A549 (cell line): ENCODE data around the gene ATP5PB. TPM values are rescaled to one million over a fixed set of nuclear protein-coding genes. Genes with fewer than 3 reads are reported as not detected.

Source experiments
- ATAC-seq, 2 experiments: fragments of 200-7000 bp in 1 of 2; fragments of >200 bp in 1 of 2; cut with Nextera tagmentation in 1 of 2; cut with Tn5 transposase in 1 of 2; 3 replicates each; pipeline versions ENCODE4 v1.8.0 to v1.9.1; 2018 to 2020; ENCODE audit warnings: mild to moderate bottlenecking in 1 of 2, moderate library complexity in 1 of 2
- CTCF ChIA-PET: fragments of 300-600 bp; sonication (Branson Sonifier 250); formaldehyde crosslinking; extraction: SDS; loops from one replicate; lab custom pipeline; 2021; ENCODE audit warnings: antibody characterized with exemption, inconsistent platforms; lab: Yijun Ruan, JAX
- POLR2A ChIA-PET: fragments of 350-600 bp; formaldehyde crosslinking; extraction: SDS; loops from one replicate; lab custom pipeline; 2021; ENCODE audit warnings: antibody characterized with exemption, inconsistent platforms; lab: Yijun Ruan, JAX
- DNase-seq, 2 experiments: peaks; one replicate each; pipeline versions ENCODE4 v3.0.0 to v3.0.0-alpha.2; 2011 to 2016; ENCODE audit warnings: low read depth in 1 of 2, low spot score in 1 of 2
- FAIRE-seq: peaks from 2 replicates; lab custom pipeline; 2011; peaks lifted over from hg19 to GRCh38; lab: Jason Lieb, UNC
- H3K27ac ChIP-seq, 2 experiments: fragments of >200 bp; sonication (Bioruptor Twin); formaldehyde crosslinking; 3 replicates each; pipeline ENCODE4 v1.5.1; 2016 to 2017
- H3K4me1 ChIP-seq: fragments of >200 bp; sonication (Bioruptor Twin); formaldehyde crosslinking; 3 replicates; pipeline ENCODE4 v1.6.1; 2016
- H3K4me2 ChIP-seq: fragments of >200 bp; sonication (Bioruptor Twin); formaldehyde crosslinking; 3 replicates; pipeline ENCODE4 v1.6.1; 2016
- H3K4me3 ChIP-seq: fragments of >200 bp; sonication (Bioruptor Twin); formaldehyde crosslinking; 3 replicates; pipeline ENCODE4 v1.5.1; 2016
- H3K9me3 ChIP-seq: fragments of >200 bp; sonication (Bioruptor Twin); formaldehyde crosslinking; 3 replicates; pipeline ENCODE4 v1.6.1; 2016
- CBX2 ChIP-seq: fragments of 200-600 bp; sonication (generic); IDR thresholded peaks from 2 replicates; pipeline ENCODE4 v1.6.1; 2016; ENCODE audit warnings: low read depth, mild to moderate bottlenecking, borderline replicate concordance
- CHD4 ChIP-seq: fragments of 200-600 bp; sonication (generic); IDR thresholded peaks from 2 replicates; pipeline ENCODE4 v1.6.1; 2016; ENCODE audit warnings: antibody characterized with exemption, mild to moderate bottlenecking, borderline replicate concordance
- EHF ChIP-seq: fragments of 250-450 bp; sonication (Bioruptor Pico); IDR thresholded peaks from 2 replicates; pipeline ENCODE4 v1.5.0; 2020; ENCODE audit warnings: mild to moderate bottlenecking
- EHMT2 ChIP-seq: fragments of 200-600 bp; sonication (generic); IDR thresholded peaks from 2 replicates; pipeline ENCODE4 v1.6.1; 2016; ENCODE audit warnings: antibody characterized with exemption, low read depth, mild to moderate bottlenecking, moderate library complexity
- EP300 ChIP-seq, 2 experiments: fragments of >200 bp; sonication (Bioruptor Twin); formaldehyde crosslinking; IDR thresholded peaks; 2 replicates in 1 of 2; 3 replicates in 1 of 2; pipeline ENCODE4 v1.6.1; 2016 to 2017
- FOSL2 ChIP-seq, 2 experiments: fragments of 450-650 bp in 1 of 2; fragments of >200 bp in 1 of 2; sonication (Bioruptor Twin) in 1 of 2; formaldehyde crosslinking; IDR thresholded peaks; 2 replicates each; pipeline versions ENCODE4 v1.5.0 to v1.6.1; 2016 to 2020; ENCODE audit warnings: mild to moderate bottlenecking in 1 of 2, moderate library complexity in 1 of 2
- FOXS1 ChIP-seq: fragments of 250-450 bp; sonication (Bioruptor Pico); IDR thresholded peaks from 2 replicates; pipeline ENCODE4 v1.5.0; 2020; ENCODE audit warnings: mild to moderate bottlenecking, moderate library complexity
- HDAC2 ChIP-seq: fragments of 200-600 bp; sonication (generic); IDR thresholded peaks from 2 replicates; pipeline ENCODE4 v1.6.1; 2016
- HOXB5 ChIP-seq: fragments of 250-450 bp; sonication (Bioruptor Pico); IDR thresholded peaks from 2 replicates; pipeline ENCODE4 v1.5.0; 2020; ENCODE audit warnings: mild to moderate bottlenecking, moderate library complexity
- MAFK ChIP-seq: fragments of 450-650 bp; IDR thresholded peaks from 2 replicates; pipeline ENCODE4 v1.6.1; 2014; ENCODE audit not compliant: partially characterized antibody
- MYC ChIP-seq: IDR thresholded peaks from 2 replicates; pipeline ENCODE4 v1.6.1; 2012; ENCODE audit warnings: mild to moderate bottlenecking, inconsistent platforms, low read length, improper control_type of control experiment, borderline replicate concordance
- NFE2L2 ChIP-seq: fragments of 150-350 bp; conservative IDR thresholded peaks from 2 replicates; pipeline ENCODE4 v1.6.1; 2014; ENCODE audit warnings: low read length
- NPAS2 ChIP-seq: fragments of 250-450 bp; sonication (Bioruptor Pico); IDR thresholded peaks from 2 replicates; pipeline ENCODE4 v1.8.0; 2022; ENCODE audit warnings: mild to moderate bottlenecking, moderate library complexity, borderline replicate concordance
- PHF8 ChIP-seq: fragments of 200-600 bp; sonication (generic); IDR thresholded peaks from 2 replicates; pipeline ENCODE4 v1.6.1; 2016; ENCODE audit warnings: low read depth, mild to moderate bottlenecking, antibody characterized with exemption, moderate library complexity, borderline replicate concordance
- POLR2A ChIP-seq: IDR thresholded peaks from 2 replicates; pipeline ENCODE4 v1.6.1; 2012; ENCODE audit warnings: mild to moderate bottlenecking, low read length
- POLR2AphosphoS2 ChIP-seq: conservative IDR thresholded peaks from 2 replicates; pipeline ENCODE4 v1.6.1; 2012; ENCODE audit warnings: low read length, improper control_type of control experiment, inconsistent platforms
- RCOR1 ChIP-seq: fragments of 150-350 bp; IDR thresholded peaks from 2 replicates; pipeline ENCODE4 v1.6.1; 2014; ENCODE audit warnings: antibody characterized with exemption, low read length, low read depth
- SMC3 ChIP-seq: fragments of >200 bp; sonication (Bioruptor Twin); formaldehyde crosslinking; IDR thresholded peaks from 3 replicates; pipeline ENCODE4 v1.6.1; 2018; ENCODE audit warnings: inconsistent platforms
- SREBF2 ChIP-seq: fragments of 450-650 bp; IDR thresholded peaks from 2 replicates; pipeline ENCODE4 v1.6.1; 2014; ENCODE audit warnings: mild to moderate bottlenecking, moderate library complexity
- TFCP2L1 ChIP-seq: fragments of 250-450 bp; sonication (Bioruptor Pico); IDR thresholded peaks from 2 replicates; pipeline ENCODE4 v1.5.0; 2021; ENCODE audit warnings: mild to moderate bottlenecking
- TP53 ChIP-seq: fragments of 250-450 bp; sonication (Bioruptor Pico); IDR thresholded peaks from 2 replicates; pipeline ENCODE4 v1.5.0; 2021; ENCODE audit warnings: mild to moderate bottlenecking, moderate library complexity
- WGBS: methylation state at CpG from one replicate; pipeline ENCODE4 v1.1.6; 2017; ENCODE audit errors: missing lambda C conversion rate; 5-methylcytosine and 5-hydroxymethylcytosine counted together
- polyA plus RNA-seq, 4 experiments: library from polyadenylated mRNA; depleted of rRNA in 3 of 4; stranded (reverse); fragments of >200 nt; fragmentation: RNase III in 1 of 4; extraction: RNeasy Plus Mini Kit Qiagen cat#74134 plus additional on column Dnase treatment in 1 of 4; gene quantifications; 2 replicates in 3 of 4; 3 replicates in 1 of 4; pipeline ENCODE4 v1.2.3, GENCODE V29; 2011 to 2017
- TF ChIP-seq, protein P1 (sequence below): IDR thresholded peaks from 2 replicates; pipeline ENCODE4 v1.6.1; 2012
- TF ChIP-seq, protein P2 (sequence below): fragments of 250-450 bp; sonication (Bioruptor Pico); IDR thresholded peaks from 2 replicates; pipeline ENCODE4 v1.5.0; 2020; ENCODE audit warnings: low read depth, mild to moderate bottlenecking, moderate library complexity
- TF ChIP-seq, protein P3 (sequence below): fragments of 150-350 bp; IDR thresholded peaks from 2 replicates; pipeline ENCODE4 v1.6.1; 2014; ENCODE audit warnings: low read depth, mild to moderate bottlenecking, low read length
- TF ChIP-seq, protein P4 (sequence below): fragments of >200 bp; sonication (Bioruptor Twin); formaldehyde crosslinking; IDR thresholded peaks from 2 replicates; pipeline ENCODE4 v1.6.1; 2016
- TF ChIP-seq, protein P5 (sequence below): IDR thresholded peaks from 2 replicates; pipeline ENCODE4 v1.6.1; 2012
- TF ChIP-seq, protein P6 (sequence below): fragments of 250-450 bp; sonication (Bioruptor Pico); IDR thresholded peaks from 2 replicates; pipeline ENCODE4 v1.5.0; 2021; ENCODE audit warnings: mild to moderate bottlenecking, moderate library complexity, borderline replicate concordance
- TF ChIP-seq, protein P7 (sequence below): fragments of 200-600 bp; sonication (generic); IDR thresholded peaks from 2 replicates; pipeline ENCODE4 v1.6.1; 2016; ENCODE audit warnings: antibody characterized with exemption, mild to moderate bottlenecking, moderate library complexity

Gene ATP5PB
- polyA plus RNA-seq, 2 of the 4 experiments (the other 2 are of a cell fraction) = 275 to 300 TPM

DNA sequence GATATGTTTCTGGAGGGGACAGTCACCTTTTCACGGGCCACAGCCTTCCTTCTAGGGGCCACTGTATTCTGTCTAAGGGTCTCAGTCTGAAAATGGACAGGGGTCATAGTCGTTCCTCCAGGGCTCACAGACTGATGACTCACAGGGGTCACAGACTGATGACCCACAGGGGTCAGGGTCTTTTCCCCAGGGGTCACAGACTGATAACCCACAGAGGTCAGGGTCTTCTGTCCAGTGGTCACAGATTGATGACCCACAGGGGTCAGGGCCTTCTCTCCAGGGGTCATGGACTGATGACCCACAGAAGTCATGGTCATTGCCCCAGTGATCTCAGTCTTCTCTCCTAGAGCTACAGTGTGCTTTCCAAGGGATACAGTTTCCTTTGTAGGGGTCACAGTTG, 34.5 kb upstream of the ATP5PB start:
- TF ChIP-seq TFCP2L1 (no peak), EHF (no peak), FOSL2 (IDR thresholded peaks at IDR 0.05) (no peak), FOSL2 (CRISPR knock-in tag; IDR thresholded peaks at IDR 0.05) (no peak), HDAC2 (no peak), TP53 (CRISPR knock-in tag) (no peak), NPAS2 (CRISPR knock-in tag) (no peak), FOXS1 (CRISPR knock-in tag) (no peak), SMC3 (no peak), CBX2 (no peak), POLR2AphosphoS2 (no peak), EHMT2 (no peak), MAFK (no peak), NFE2L2 (no peak)
- TF ChIP-seq, protein P1, sequence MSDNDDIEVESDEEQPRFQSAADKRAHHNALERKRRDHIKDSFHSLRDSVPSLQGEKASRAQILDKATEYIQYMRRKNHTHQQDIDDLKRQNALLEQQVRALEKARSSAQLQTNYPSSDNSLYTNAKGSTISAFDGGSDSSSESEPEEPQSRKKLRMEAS = no peak
- TF ChIP-seq, protein P2, sequence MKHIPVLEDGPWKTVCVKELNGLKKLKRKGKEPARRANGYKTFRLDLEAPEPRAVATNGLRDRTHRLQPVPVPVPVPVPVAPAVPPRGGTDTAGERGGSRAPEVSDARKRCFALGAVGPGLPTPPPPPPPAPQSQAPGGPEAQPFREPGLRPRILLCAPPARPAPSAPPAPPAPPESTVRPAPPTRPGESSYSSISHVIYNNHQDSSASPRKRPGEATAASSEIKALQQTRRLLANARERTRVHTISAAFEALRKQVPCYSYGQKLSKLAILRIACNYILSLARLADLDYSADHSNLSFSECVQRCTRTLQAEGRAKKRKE (CRISPR knock-in tag) = no peak
- TF ChIP-seq, protein P3, sequence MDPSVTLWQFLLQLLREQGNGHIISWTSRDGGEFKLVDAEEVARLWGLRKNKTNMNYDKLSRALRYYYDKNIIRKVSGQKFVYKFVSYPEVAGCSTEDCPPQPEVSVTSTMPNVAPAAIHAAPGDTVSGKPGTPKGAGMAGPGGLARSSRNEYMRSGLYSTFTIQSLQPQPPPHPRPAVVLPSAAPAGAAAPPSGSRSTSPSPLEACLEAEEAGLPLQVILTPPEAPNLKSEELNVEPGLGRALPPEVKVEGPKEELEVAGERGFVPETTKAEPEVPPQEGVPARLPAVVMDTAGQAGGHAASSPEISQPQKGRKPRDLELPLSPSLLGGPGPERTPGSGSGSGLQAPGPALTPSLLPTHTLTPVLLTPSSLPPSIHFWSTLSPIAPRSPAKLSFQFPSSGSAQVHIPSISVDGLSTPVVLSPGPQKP = no peak
- Histone ChIP-seq H3K4me1 (peaks cover 9% of the 10 kb centered on the region; the same call in 1 of the 3 replicates), H3K9me3 (no peaks in the 10 kb centered on the region), H3K27ac (no peak overlapping the region), H3K4me2 (no peak overlapping the region), H3K4me3 (no peak overlapping the region)
- WGBS = 30% methylated on average over 2 of the region's 2 CpGs
- ChIA-PET CTCF (no interaction called here), POLR2A (no interaction called here)
- DNase-seq (no peak), FAIRE-seq (no peak), ATAC-seq (no peak)

DNA sequence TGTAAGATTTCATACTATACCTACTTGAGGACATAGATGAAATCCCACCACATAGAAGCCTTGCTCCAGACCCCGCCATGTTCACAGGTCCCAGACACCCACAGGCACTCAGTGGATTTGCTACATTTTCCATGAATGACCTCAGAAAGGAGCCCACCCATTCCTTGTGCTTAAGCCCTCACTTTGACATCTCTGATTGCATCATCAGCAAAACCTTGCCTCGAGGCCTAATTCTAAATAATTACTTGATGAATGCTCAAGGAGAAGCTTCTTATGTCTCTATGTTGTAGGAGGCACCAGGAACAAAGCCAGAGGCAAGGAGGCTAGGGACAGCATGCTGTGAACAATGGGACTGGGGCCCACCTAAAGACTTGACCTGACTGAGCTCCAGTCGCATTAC, 33.8 kb upstream of the ATP5PB start:
- CTCF ChIA-PET = interaction anchor here (1.9 kb wide), 1 partner anchor 193 kb away, joined by 4 read pairs; no protein-coding TSS in a partner anchor
- Histone ChIP-seq H3K9me3 (no peaks in the 10 kb centered on the region), H3K27ac (no peak overlapping the region), H3K4me3 (no peak overlapping the region), H3K4me1 (peaks cover 9% of the 10 kb centered on the region; the same call in 1 of the 3 replicates), H3K4me2 (no peak overlapping the region)
- POLR2A ChIA-PET = no interaction called here
- FAIRE-seq (no peak), DNase-seq (no peak), ATAC-seq (no peak)
- 54% methylated on average over 3 of the region's 3 CpGs for WGBS
- TF ChIP-seq MYC (no peak), CBX2 (no peak), EP300 (IDR thresholded peaks at IDR 0.05) (no peak), HOXB5 (CRISPR knock-in tag) (no peak), EHF (no peak), SREBF2 (no peak), CHD4 (no peak), RCOR1 (no peak), POLR2A (no peak), NFE2L2 (no peak), PHF8 (no peak)
- TF ChIP-seq, protein P4, sequence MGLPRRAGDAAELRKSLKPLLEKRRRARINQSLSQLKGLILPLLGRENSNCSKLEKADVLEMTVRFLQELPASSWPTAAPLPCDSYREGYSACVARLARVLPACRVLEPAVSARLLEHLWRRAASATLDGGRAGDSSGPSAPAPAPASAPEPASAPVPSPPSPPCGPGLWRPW = no peak
- TF ChIP-seq, protein P5, sequence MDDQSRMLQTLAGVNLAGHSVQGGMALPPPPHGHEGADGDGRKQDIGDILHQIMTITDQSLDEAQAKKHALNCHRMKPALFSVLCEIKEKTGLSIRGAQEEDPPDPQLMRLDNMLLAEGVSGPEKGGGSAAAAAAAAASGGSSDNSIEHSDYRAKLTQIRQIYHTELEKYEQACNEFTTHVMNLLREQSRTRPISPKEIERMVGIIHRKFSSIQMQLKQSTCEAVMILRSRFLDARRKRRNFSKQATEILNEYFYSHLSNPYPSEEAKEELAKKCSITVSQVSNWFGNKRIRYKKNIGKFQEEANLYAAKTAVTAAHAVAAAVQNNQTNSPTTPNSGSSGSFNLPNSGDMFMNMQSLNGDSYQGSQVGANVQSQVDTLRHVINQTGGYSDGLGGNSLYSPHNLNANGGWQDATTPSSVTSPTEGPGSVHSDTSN = no peak
- TF ChIP-seq, protein P6, sequence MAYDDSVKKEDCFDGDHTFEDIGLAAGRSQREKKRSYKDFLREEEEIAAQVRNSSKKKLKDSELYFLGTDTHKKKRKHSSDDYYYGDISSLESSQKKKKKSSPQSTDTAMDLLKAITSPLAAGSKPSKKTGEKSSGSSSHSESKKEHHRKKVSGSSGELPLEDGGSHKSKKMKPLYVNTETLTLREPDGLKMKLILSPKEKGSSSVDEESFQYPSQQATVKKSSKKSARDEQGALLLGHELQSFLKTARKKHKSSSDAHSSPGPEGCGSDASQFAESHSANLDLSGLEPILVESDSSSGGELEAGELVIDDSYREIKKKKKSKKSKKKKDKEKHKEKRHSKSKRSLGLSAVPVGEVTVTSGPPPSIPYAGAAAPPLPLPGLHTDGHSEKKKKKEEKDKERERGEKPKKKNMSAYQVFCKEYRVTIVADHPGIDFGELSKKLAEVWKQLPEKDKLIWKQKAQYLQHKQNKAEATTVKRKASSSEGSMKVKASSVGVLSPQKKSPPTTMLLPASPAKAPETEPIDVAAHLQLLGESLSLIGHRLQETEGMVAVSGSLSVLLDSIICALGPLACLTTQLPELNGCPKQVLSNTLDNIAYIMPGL (CRISPR knock-in tag) = no peak
- TF ChIP-seq, protein P3 = no peak
- TF ChIP-seq, protein P7, sequence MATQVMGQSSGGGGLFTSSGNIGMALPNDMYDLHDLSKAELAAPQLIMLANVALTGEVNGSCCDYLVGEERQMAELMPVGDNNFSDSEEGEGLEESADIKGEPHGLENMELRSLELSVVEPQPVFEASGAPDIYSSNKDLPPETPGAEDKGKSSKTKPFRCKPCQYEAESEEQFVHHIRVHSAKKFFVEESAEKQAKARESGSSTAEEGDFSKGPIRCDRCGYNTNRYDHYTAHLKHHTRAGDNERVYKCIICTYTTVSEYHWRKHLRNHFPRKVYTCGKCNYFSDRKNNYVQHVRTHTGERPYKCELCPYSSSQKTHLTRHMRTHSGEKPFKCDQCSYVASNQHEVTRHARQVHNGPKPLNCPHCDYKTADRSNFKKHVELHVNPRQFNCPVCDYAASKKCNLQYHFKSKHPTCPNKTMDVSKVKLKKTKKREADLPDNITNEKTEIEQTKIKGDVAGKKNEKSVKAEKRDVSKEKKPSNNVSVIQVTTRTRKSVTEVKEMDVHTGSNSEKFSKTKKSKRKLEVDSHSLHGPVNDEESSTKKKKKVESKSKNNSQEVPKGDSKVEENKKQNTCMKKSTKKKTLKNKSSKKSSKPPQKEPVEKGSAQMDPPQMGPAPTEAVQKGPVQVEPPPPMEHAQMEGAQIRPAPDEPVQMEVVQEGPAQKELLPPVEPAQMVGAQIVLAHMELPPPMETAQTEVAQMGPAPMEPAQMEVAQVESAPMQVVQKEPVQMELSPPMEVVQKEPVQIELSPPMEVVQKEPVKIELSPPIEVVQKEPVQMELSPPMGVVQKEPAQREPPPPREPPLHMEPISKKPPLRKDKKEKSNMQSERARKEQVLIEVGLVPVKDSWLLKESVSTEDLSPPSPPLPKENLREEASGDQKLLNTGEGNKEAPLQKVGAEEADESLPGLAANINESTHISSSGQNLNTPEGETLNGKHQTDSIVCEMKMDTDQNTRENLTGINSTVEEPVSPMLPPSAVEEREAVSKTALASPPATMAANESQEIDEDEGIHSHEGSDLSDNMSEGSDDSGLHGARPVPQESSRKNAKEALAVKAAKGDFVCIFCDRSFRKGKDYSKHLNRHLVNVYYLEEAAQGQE = no peak
